H1 (cell line): ENCODE measurements around the gene PSMB5.
A peak's percentile ranks its signal among the peaks of the same experiment; 100 is the strongest.

Experiments used
- BACH1 ChIP-seq: IDR thresholded peaks from 2 replicates; pipeline ENCODE4 v1.6.1; 2012; ENCODE audit warnings: low read length, improper control_type of control experiment
- EP300 ChIP-seq, 2 experiments: IDR thresholded peaks; 1 replicate in 1 of 2; 2 replicates in 1 of 2; pipeline ENCODE4 v1.6.1; 2011 to 2012; ENCODE audit warnings: low read depth in 2 of 2, low read length in 2 of 2, mild to moderate bottlenecking in 2 of 2, borderline replicate concordance in 1 of 2, inconsistent platforms in 1 of 2, moderate library complexity in 1 of 2
- TF ChIP-seq, protein P1 (sequence below), 3 experiments: IDR thresholded peaks; 1 replicate in 2 of 3; 2 replicates in 1 of 3; pipeline versions ENCODE4 v1.5.1 to v1.6.1; 2011; ENCODE audit warnings: low read length in 3 of 3, mild to moderate bottlenecking in 3 of 3, inconsistent platforms in 2 of 3, low read depth in 1 of 3, moderate library complexity in 1 of 3; ENCODE audit not compliant: insufficient read depth in 1 of 3; ENCODE audit errors: control extremely low read depth in 1 of 3

- TF ChIP-seq, protein P1, sequence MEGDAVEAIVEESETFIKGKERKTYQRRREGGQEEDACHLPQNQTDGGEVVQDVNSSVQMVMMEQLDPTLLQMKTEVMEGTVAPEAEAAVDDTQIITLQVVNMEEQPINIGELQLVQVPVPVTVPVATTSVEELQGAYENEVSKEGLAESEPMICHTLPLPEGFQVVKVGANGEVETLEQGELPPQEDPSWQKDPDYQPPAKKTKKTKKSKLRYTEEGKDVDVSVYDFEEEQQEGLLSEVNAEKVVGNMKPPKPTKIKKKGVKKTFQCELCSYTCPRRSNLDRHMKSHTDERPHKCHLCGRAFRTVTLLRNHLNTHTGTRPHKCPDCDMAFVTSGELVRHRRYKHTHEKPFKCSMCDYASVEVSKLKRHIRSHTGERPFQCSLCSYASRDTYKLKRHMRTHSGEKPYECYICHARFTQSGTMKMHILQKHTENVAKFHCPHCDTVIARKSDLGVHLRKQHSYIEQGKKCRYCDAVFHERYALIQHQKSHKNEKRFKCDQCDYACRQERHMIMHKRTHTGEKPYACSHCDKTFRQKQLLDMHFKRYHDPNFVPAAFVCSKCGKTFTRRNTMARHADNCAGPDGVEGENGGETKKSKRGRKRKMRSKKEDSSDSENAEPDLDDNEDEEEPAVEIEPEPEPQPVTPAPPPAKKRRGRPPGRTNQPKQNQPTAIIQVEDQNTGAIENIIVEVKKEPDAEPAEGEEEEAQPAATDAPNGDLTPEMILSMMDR (IDR thresholded peaks at IDR 0.05; ENCODE audit: control extremely low read depth in 1 of 3, insufficient read depth in 1 of 3, low read depth in 1 of 3, low read length in 3 of 3): peak in 2 of 3 experiments; percentile 51 to 61; a peak in 3 of 4 replicates
- no peak for TF ChIP-seq EP300 (IDR thresholded peaks at IDR 0.05; ENCODE audit: borderline replicate concordance in 1 of 2, low read depth in 2 of 2, low read length in 2 of 2)
- no peak for TF ChIP-seq BACH1
Measured at GRCh38 chr14:23076785-23077408, 42.2 kb upstream of the PSMB5 start.
